GM15510 (cell line): Measurements from ENCODE around the gene MAML2.

Experiments used
- POLR2A ChIP-seq: IDR thresholded peaks from 3 replicates; pipeline ENCODE4 v1.6.1; 2011; ENCODE audit warnings: borderline replicate concordance; ENCODE audit not compliant: insufficient read length; ENCODE audit errors: extremely low read depth

The MAML2 gene

GRCh38 chr11:96230686-96231085 lies 112.3 kb downstream of the MAML2 start:
- no peak for TF ChIP-seq POLR2A

- no peak for TF ChIP-seq POLR2A
Observed at GRCh38 chr11:96229354-96229977, 113.5 kb downstream of the MAML2 start.

GRCh38 chr11:96228910-96229309 lies 114.1 kb downstream of the MAML2 start:
- TF ChIP-seq POLR2A, result no peak

- TF ChIP-seq POLR2A, result no peak
Observed at GRCh38 chr11:96228473-96228891, 114.5 kb downstream of the MAML2 start.

- no peak for TF ChIP-seq POLR2A
Observed at GRCh38 chr11:96227244-96227643, 115.8 kb downstream of the MAML2 start.

GRCh38 chr11:96223083-96223482 lies 119.9 kb downstream of the MAML2 start:
- no peak for TF ChIP-seq POLR2A

- TF ChIP-seq POLR2A, result no peak
Observed at GRCh38 chr11:96222102-96222501, 120.9 kb downstream of the MAML2 start.

- TF ChIP-seq POLR2A, result no peak
Observed at GRCh38 chr11:96221244-96222070, 121.5 kb downstream of the MAML2 start.

- no peak for TF ChIP-seq POLR2A
Observed at GRCh38 chr11:96219981-96220623, 122.9 kb downstream of the MAML2 start.

GRCh38 chr11:96218901-96219300 lies 124.1 kb downstream of the MAML2 start:
- no peak for TF ChIP-seq POLR2A

- TF ChIP-seq POLR2A, result no peak
Observed at GRCh38 chr11:96218006-96218405, 125.0 kb downstream of the MAML2 start.

- TF ChIP-seq POLR2A, result no peak
Observed at GRCh38 chr11:96217206-96217605, 125.8 kb downstream of the MAML2 start.

- no peak for TF ChIP-seq POLR2A
Observed at GRCh38 chr11:96215826-96216225, 127.2 kb downstream of the MAML2 start.

GRCh38 chr11:96215110-96215782 lies 127.7 kb downstream of the MAML2 start:
- TF ChIP-seq POLR2A, result no peak

- no peak for TF ChIP-seq POLR2A
Observed at GRCh38 chr11:96214777-96215109, 128.3 kb downstream of the MAML2 start.
